SK-MEL-5 (cell line): ENCODE results near the gene SPOCK2. TPM values are rescaled to one million over a fixed set of nuclear protein-coding genes. Genes with fewer than 3 reads are reported as not detected.

Experiments used
- DNase-seq: peaks from one replicate; pipeline ENCODE4 v3.0.0-alpha.2; 2016; ENCODE audit warnings: low read depth, low spot score
- in situ Hi-C: cut with HindIII; loops from 2 replicates; pipeline ENCODE4 v1.10.0; 2016; ENCODE audit warnings: low sequenced_read_pairs, high pct_unique_total_duplicates, low pct_unique_long_range_greater_than_20kb
- total RNA-seq: library from RNA; depleted of rRNA; stranded (reverse); fragments of >200 nt; shearing (Covaris generic); gene quantifications from 2 replicates; pipeline ENCODE4 v1.2.3, GENCODE V29; 2014; rRNA removed

SPOCK2 gene
- total RNA-seq, 1 experiment from 2014 or later, result 0.24 TPM

DNA sequence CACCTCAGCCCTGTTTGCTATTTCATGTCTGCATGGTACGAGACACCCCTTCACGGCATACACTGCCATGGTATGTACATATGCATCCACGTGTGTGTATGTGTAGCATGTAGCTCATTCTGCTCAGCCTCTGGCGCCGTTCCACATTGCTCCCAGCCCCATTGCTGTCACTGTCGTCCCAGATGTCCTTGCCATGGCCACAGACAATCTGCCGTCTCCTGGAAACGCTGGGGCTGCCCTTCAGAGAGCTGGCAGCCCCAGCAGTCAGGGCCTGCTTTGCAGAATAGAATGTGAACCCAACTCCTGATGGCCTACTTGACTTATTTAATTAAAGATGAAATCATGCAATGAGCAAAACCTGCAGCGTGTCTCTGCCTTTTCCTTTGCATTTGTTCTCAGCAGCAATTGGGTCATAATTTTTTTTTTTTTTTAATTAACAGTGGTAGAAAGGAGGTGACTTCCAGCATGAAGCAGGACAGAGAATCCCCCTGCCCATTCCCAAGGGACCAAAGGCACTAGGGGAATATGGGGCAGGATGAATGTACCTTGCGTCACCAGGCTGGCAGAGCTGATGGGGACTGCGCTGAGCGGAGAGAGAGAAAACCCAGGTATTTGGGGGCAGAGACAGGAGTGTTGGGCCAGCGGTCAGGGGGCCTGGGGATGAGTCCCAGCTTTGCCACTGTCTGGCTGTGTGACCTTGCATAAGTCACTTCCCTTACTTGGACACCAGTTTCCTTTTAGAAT lies 75.0 kb downstream of the SPOCK2 start:
- no peak for DNase-seq
- in situ Hi-C loops, result no loop called here

DNA sequence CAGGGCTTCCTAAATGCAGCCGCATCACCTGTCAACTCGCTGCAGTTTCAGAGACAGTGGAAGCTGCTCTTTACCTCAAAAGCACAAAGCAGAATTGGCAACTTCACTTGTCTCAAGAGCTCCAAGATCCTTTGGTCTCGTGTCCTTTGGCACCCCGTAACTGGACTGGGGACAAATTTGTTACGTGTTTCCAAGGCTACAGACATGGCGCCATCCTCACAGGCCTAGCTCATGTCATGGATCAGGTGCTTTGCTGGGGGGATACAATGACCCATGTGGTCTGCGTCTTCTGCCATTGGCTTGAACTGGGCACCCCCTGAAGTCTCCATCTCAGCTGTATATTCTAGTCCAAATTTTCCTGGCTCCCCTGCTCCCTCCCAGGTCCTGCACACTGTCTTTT lies 75.6 kb downstream of the SPOCK2 start:
- no peak for DNase-seq

GRCh38 chr10:72011976-72012512 lies 76.3 kb downstream of the SPOCK2 start:
- in situ Hi-C loops, result no loop called here

More for the DNA sequence above, 75.6 kb downstream of the SPOCK2 start:
- in situ Hi-C loops, result no loop called here

GRCh38 chr10:72011468-72011867 lies 76.9 kb downstream of the SPOCK2 start:
- in situ Hi-C loops, result no loop called here
- DNase-seq, result no peak

More at GRCh38 chr10:72011976-72012512, 76.3 kb downstream of the SPOCK2 start:
- no peak for DNase-seq

GRCh38 chr10:72011016-72011415 lies 77.3 kb downstream of the SPOCK2 start:
- no peak for DNase-seq
- in situ Hi-C loops, result no loop called here

- in situ Hi-C loops, result no loop called here
- DNase-seq, result no peak
Measured at GRCh38 chr10:72010234-72010973, 77.9 kb downstream of the SPOCK2 start.

GRCh38 chr10:72009425-72010081 lies 78.8 kb downstream of the SPOCK2 start:
- in situ Hi-C loops, result no loop called here
- peak; percentile 79 for DNase-seq

- in situ Hi-C loops, result no loop called here
- no peak for DNase-seq
Measured at GRCh38 chr10:72009051-72009424, 79.3 kb downstream of the SPOCK2 start.

Other genes starting within 250 kb of the SPOCK2 start
- gene PSAP, start 237.3 kb downstream of the SPOCK2 start, total RNA-seq, result 1,457 and 1,499 TPM in 2 replicates
- 3.1 and 3.5 TPM in 2 replicates for gene CHST3, start 124.2 kb downstream of the SPOCK2 start, total RNA-seq
- 52.3 and 63.6 TPM in 2 replicates for gene ANAPC16, start 127.5 kb upstream of the SPOCK2 start, total RNA-seq
- 22.4 and 23.2 TPM in 2 replicates for gene ASCC1, start 127.7 kb upstream of the SPOCK2 start, total RNA-seq
- 192 and 197 TPM in 2 replicates for gene DDIT4, start 185.4 kb upstream of the SPOCK2 start, total RNA-seq